NB4 (cell line): ENCODE data around the gene TMPRSS5.

Experiments
- DNase-seq: peaks from one replicate; pipeline ENCODE4 v3.0.0; 2010; ENCODE audit warnings: low read depth
- H3K4me3 ChIP-seq: one replicate; pipeline ENCODE4 v1.5.1; 2011; ENCODE audit warnings: mild to moderate bottlenecking, low read depth, low read length, moderate library complexity
- CTCF ChIP-seq: IDR thresholded peaks from one replicate; pipeline ENCODE4 v1.5.1; 2012; ENCODE audit warnings: low read depth, low read length
- MAX ChIP-seq: IDR thresholded peaks from 2 replicates; pipeline ENCODE4 v1.6.1; 2011; ENCODE audit warnings: low read depth, low read length
- MYC ChIP-seq: IDR thresholded peaks from 2 replicates; pipeline ENCODE4 v1.6.1; 2011; ENCODE audit warnings: low read depth, low read length
- POLR2A ChIP-seq: IDR thresholded peaks from 2 replicates; pipeline ENCODE4 v1.6.1; 2011; ENCODE audit warnings: mild to moderate bottlenecking; ENCODE audit not compliant: insufficient read length; ENCODE audit errors: extremely low read depth

Gene TMPRSS5

GRCh38 chr11:113729456-113729855 is 23.3 kb upstream of the TMPRSS5 start:
- TF ChIP-seq MYC (no peak), MAX (no peak), CTCF (no peak), POLR2A (no peak)
- no peak for DNase-seq

GRCh38 chr11:113728814-113729213 is 22.7 kb upstream of the TMPRSS5 start:
- no peak overlapping the region for H3K4me3 ChIP-seq
- peak; percentile 57 for DNase-seq
- TF ChIP-seq CTCF (no peak), MYC (no peak)

More at GRCh38 chr11:113729456-113729855, 23.3 kb upstream of the TMPRSS5 start:
- no peak overlapping the region for H3K4me3 ChIP-seq

- TF ChIP-seq MYC: no peak
- no peak for TF ChIP-seq POLR2A
- TF ChIP-seq CTCF: no peak
- no peak for TF ChIP-seq MAX
- DNase-seq: no peak
- no peak overlapping the region for H3K4me3 ChIP-seq
These were observed 19.8 kb upstream of the TMPRSS5 start for GRCh38 chr11:113725913-113726312.

GRCh38 chr11:113725407-113725806 is 19.3 kb upstream of the TMPRSS5 start:
- TF ChIP-seq MYC: no peak
- no peak for TF ChIP-seq CTCF
- no peak for TF ChIP-seq MAX
- no peak for TF ChIP-seq POLR2A
- no peak overlapping the region for H3K4me3 ChIP-seq
- no peak for DNase-seq

GRCh38 chr11:113724778-113725177 is 18.7 kb upstream of the TMPRSS5 start:
- DNase-seq: no peak
- TF ChIP-seq POLR2A: no peak
- TF ChIP-seq MYC: no peak
- TF ChIP-seq MAX: no peak
- no peak for TF ChIP-seq CTCF
- no peak overlapping the region for H3K4me3 ChIP-seq

- no peak for TF ChIP-seq POLR2A
- TF ChIP-seq MAX: no peak
- no peak for TF ChIP-seq CTCF
- TF ChIP-seq MYC: no peak
- no peak overlapping the region for H3K4me3 ChIP-seq
- no peak for DNase-seq
These were observed 17.7 kb upstream of the TMPRSS5 start for GRCh38 chr11:113723787-113724186.
